ENCODE results near the gene RNPEP.

DNA sequence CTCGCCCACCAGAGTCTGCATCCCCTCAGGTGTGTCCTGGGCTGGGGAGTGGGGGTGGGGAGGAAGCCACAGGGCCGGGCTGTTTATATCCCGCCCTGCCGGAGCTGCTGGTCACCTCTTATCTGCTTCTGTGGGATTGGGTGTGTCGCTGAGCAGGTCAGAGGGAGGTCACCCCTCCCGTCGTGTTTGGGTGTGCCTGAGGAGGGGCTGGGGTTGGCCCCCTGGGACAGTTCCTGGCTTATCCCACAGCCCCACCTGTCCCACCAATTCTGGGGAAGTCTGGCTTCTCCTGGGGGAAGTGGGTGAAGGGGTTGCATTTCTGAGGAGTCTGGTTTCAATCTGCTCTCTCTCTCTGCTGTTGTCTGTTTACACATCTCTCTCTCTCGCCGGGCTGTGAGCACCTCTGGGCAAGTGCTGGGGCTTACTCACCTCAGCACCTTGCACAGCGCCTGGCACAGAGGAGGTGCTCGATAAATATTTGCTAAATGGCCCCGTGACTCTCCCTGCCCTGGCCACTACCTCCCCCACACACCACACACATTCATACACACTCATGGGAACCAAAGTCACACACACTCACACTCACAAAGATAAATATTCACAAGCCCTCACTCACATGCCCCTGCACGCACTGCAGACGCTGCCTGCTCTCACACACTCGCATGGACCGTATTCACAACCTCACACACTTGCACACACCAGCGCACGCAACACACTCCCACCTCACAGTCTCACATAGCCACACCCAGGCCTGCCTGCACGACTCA lies 36.2 kb downstream of the RNPEP start:
- TF ChIP-seq KAT8 (CRISPR knock-in tag; IDR thresholded peaks at IDR 0.05), result peak; percentile 74
- TF ChIP-seq BRCA1 (CRISPR knock-in tag; IDR thresholded peaks at IDR 0.05), result no peak
- TF ChIP-seq POLR2A (IDR thresholded peaks at IDR 0.05; ENCODE audit: insufficient read depth in 1 of 2, low read depth in 2 of 2, low read length in 2 of 2), result no peak
- no peak for TF ChIP-seq TCF12 (IDR thresholded peaks at IDR 0.05)
- no peak for TF ChIP-seq TCF12 (CRISPR knock-in tag; IDR thresholded peaks at IDR 0.05)
- TF ChIP-seq, protein P1, sequence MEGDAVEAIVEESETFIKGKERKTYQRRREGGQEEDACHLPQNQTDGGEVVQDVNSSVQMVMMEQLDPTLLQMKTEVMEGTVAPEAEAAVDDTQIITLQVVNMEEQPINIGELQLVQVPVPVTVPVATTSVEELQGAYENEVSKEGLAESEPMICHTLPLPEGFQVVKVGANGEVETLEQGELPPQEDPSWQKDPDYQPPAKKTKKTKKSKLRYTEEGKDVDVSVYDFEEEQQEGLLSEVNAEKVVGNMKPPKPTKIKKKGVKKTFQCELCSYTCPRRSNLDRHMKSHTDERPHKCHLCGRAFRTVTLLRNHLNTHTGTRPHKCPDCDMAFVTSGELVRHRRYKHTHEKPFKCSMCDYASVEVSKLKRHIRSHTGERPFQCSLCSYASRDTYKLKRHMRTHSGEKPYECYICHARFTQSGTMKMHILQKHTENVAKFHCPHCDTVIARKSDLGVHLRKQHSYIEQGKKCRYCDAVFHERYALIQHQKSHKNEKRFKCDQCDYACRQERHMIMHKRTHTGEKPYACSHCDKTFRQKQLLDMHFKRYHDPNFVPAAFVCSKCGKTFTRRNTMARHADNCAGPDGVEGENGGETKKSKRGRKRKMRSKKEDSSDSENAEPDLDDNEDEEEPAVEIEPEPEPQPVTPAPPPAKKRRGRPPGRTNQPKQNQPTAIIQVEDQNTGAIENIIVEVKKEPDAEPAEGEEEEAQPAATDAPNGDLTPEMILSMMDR (CRISPR knock-in tag; IDR thresholded peaks at IDR 0.05), result no peak
- TF ChIP-seq ZKSCAN1 (IDR thresholded peaks at IDR 0.05; ENCODE audit: low read length), result no peak
- TF ChIP-seq SALL2 (CRISPR knock-in tag; IDR thresholded peaks at IDR 0.05), result no peak
- TF ChIP-seq NR2F6 (IDR thresholded peaks at IDR 0.05), result peak; percentile 69
- TF ChIP-seq NR2F6 (CRISPR knock-in tag; IDR thresholded peaks at IDR 0.05), result peak; percentile 72; the same call in 1 of the 2 replicates
- TF ChIP-seq KDM4B (CRISPR knock-in tag; IDR thresholded peaks at IDR 0.05), result no peak; the same call in 1 of the 2 replicates
- TF ChIP-seq, protein P2, sequence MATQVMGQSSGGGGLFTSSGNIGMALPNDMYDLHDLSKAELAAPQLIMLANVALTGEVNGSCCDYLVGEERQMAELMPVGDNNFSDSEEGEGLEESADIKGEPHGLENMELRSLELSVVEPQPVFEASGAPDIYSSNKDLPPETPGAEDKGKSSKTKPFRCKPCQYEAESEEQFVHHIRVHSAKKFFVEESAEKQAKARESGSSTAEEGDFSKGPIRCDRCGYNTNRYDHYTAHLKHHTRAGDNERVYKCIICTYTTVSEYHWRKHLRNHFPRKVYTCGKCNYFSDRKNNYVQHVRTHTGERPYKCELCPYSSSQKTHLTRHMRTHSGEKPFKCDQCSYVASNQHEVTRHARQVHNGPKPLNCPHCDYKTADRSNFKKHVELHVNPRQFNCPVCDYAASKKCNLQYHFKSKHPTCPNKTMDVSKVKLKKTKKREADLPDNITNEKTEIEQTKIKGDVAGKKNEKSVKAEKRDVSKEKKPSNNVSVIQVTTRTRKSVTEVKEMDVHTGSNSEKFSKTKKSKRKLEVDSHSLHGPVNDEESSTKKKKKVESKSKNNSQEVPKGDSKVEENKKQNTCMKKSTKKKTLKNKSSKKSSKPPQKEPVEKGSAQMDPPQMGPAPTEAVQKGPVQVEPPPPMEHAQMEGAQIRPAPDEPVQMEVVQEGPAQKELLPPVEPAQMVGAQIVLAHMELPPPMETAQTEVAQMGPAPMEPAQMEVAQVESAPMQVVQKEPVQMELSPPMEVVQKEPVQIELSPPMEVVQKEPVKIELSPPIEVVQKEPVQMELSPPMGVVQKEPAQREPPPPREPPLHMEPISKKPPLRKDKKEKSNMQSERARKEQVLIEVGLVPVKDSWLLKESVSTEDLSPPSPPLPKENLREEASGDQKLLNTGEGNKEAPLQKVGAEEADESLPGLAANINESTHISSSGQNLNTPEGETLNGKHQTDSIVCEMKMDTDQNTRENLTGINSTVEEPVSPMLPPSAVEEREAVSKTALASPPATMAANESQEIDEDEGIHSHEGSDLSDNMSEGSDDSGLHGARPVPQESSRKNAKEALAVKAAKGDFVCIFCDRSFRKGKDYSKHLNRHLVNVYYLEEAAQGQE (IDR thresholded peaks at IDR 0.05; ENCODE audit: borderline replicate concordance in 1 of 2, low read depth in 1 of 2, low read length in 2 of 2), result no peak
- TF ChIP-seq, protein P3, sequence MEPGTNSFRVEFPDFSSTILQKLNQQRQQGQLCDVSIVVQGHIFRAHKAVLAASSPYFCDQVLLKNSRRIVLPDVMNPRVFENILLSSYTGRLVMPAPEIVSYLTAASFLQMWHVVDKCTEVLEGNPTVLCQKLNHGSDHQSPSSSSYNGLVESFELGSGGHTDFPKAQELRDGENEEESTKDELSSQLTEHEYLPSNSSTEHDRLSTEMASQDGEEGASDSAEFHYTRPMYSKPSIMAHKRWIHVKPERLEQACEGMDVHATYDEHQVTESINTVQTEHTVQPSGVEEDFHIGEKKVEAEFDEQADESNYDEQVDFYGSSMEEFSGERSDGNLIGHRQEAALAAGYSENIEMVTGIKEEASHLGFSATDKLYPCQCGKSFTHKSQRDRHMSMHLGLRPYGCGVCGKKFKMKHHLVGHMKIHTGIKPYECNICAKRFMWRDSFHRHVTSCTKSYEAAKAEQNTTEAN (CRISPR knock-in tag; conservative IDR thresholded peaks at IDR 0.05), result peak; percentile 98
- no peak for TF ChIP-seq SMC3 (IDR thresholded peaks at IDR 0.05; ENCODE audit: low read length)
- TF ChIP-seq, protein P4, sequence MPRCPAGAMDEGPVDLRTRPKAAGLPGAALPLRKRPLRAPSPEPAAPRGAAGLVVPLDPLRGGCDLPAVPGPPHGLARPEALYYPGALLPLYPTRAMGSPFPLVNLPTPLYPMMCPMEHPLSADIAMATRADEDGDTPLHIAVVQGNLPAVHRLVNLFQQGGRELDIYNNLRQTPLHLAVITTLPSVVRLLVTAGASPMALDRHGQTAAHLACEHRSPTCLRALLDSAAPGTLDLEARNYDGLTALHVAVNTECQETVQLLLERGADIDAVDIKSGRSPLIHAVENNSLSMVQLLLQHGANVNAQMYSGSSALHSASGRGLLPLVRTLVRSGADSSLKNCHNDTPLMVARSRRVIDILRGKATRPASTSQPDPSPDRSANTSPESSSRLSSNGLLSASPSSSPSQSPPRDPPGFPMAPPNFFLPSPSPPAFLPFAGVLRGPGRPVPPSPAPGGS (CRISPR knock-in tag; IDR thresholded peaks at IDR 0.05), result no peak
- TF ChIP-seq KDM1A (CRISPR knock-in tag; IDR thresholded peaks at IDR 0.05), result no peak

Data from HepG2 (cell line).